ENCODE measurements around the gene TFCP2. TPM values are rescaled to one million over a fixed set of nuclear protein-coding genes. Genes with fewer than 3 reads are reported as not detected.
"Not testable (repeated sequence)": the region's sequence is repeated elsewhere in the genome, so short reads cannot be mapped to it uniquely, and the experiment has no call there.

The TFCP2 gene
- total RNA-seq, 1 donor from 2014 or later: 44.9 TPM

DNA sequence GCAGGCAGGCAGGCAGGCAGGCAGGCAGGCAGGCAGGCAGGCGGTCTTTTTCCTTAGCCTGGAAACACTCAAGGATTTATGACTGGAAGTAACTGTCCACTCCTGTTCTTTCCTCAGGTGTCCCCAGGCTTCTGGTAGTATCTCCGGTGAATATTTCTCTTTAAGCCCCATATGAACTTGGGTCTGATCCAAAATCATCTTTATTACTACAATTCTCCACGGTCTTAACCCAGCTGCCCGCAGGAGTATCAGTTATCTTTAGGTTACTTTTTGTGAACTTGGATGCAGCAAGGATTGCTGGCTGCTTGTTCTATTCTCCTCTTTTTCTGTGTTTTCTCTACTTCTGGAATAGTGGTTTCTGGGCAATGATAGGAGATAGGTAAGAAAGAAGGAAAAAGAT lies 92.8 kb downstream of the TFCP2 start:
- H3K4me1 Mint-ChIP-seq: peaks cover 39% of the 10 kb centered on the region
- H3K36me3 Mint-ChIP-seq: peaks cover 7% of the 10 kb centered on the region
- H3K9me3 Mint-ChIP-seq: no peaks in the 10 kb centered on the region
- no peak for DNase-seq (ENCODE audit: low spot score in 2 of 2, unreplicated experiment in 2 of 2)
- peak overlapping the region; percentile 66 for H3K27ac Mint-ChIP-seq
- H3K4me3 Mint-ChIP-seq: no peak overlapping the region
- no peaks in the 10 kb centered on the region for H3K27me3 Mint-ChIP-seq (ENCODE audit: low read depth)
- TF ChIP-seq CTCF (IDR thresholded peaks at IDR 0.05; ENCODE audit: unreplicated experiment): no peak

DNA sequence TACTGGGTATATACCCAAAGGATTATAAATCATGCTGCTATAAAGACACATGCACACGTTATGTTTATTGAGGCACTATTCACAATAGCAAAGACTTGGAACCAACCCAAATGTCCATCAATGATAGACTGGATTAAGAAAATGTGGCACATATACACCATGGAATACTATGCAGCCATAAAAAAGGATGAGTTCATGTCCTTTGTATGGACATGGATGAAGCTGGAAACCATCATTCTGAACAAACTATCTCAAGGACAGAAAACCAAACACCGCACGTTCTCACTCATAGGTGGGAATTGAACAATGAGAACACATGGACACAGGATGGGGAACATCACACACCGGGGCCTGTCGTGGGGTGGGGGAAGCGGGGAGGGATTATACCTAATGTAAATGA lies 94.1 kb downstream of the TFCP2 start:
- H3K36me3 Mint-ChIP-seq: peaks cover 11% of the 10 kb centered on the region
- H3K4me3 Mint-ChIP-seq; H3K27ac Mint-ChIP-seq; H3K9me3 Mint-ChIP-seq; H3K27me3 Mint-ChIP-seq (ENCODE audit: low read depth); DNase-seq (ENCODE audit: low spot score in 2 of 2, unreplicated experiment in 2 of 2): not testable (repeated sequence)
- peaks cover 39% of the 10 kb centered on the region for H3K4me1 Mint-ChIP-seq

DNA sequence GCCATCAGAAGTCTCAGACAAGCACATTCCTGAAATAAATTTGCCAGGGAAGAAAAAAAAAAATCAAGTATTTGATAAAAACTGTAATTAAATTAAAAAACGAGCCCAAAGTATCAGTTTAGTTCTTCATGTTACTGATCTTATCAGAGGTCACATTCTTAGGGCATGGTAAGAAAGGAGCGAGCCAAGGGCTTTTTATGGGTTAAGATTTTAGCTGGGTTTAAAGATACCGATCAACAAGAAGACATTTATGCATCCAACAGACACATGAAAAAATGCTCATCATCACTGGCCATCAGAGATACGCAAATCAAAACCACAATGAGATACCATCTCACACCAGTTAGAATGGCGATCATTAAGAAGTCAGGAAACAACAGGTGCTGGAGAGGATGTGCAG lies 94.6 kb downstream of the TFCP2 start:
- H3K27ac Mint-ChIP-seq: peak overlapping the region; percentile 73
- H3K27me3 Mint-ChIP-seq (ENCODE audit: low read depth); H3K4me3 Mint-ChIP-seq; H3K9me3 Mint-ChIP-seq; DNase-seq (ENCODE audit: low spot score in 2 of 2, unreplicated experiment in 2 of 2): not testable (repeated sequence)
- H3K36me3 Mint-ChIP-seq: peaks cover 15% of the 10 kb centered on the region
- peaks cover 36% of the 10 kb centered on the region for H3K4me1 Mint-ChIP-seq

DNA sequence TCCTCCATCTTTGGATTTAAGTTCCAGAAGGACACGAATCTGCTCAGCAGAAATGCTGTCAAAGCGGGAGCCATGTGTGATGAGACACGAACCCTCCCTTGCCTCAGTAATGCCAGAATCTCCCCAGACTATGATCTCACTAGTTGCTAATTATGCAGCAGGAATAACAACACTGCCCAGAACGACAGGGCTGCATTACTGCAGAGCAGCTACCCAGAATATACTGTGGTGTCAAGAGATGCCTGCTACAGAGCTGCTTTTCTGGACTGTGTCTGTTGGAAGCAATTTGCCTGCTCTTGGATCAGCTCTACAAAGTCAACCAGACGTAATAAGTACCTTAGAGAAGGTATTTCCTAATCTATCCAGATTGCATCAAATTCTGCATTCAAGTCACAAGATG lies 95.0 kb downstream of the TFCP2 start:
- Mint-ChIP-seq H3K27ac (peak overlapping the region; percentile 73), H3K36me3 (peaks cover 15% of the 10 kb centered on the region), H3K9me3 (no peaks in the 10 kb centered on the region), H3K27me3 (ENCODE audit: low read depth) (no peaks in the 10 kb centered on the region), H3K4me3 (no peak overlapping the region), H3K4me1 (peaks cover 36% of the 10 kb centered on the region)
- TF ChIP-seq CTCF (IDR thresholded peaks at IDR 0.05; ENCODE audit: unreplicated experiment): no peak
- no peak for DNase-seq (ENCODE audit: low spot score in 2 of 2, unreplicated experiment in 2 of 2)

- H3K27me3 Mint-ChIP-seq (ENCODE audit: low read depth): no peaks in the 10 kb centered on the region
- peaks cover 21% of the 10 kb centered on the region for H3K36me3 Mint-ChIP-seq
- TF ChIP-seq CTCF (IDR thresholded peaks at IDR 0.05; ENCODE audit: unreplicated experiment): no peak
- peak overlapping the region; percentile 24 for H3K27ac Mint-ChIP-seq
- no peaks in the 10 kb centered on the region for H3K9me3 Mint-ChIP-seq
- no peak for DNase-seq (ENCODE audit: low spot score in 2 of 2, unreplicated experiment in 2 of 2)
- no peak overlapping the region for H3K4me3 Mint-ChIP-seq
- peaks cover 21% of the 10 kb centered on the region for H3K4me1 Mint-ChIP-seq
Observed at GRCh38 chr12:51076236-51076930, 96.6 kb downstream of the TFCP2 start.

- Mint-ChIP-seq H3K27ac (no peak overlapping the region), H3K27me3 (ENCODE audit: low read depth) (no peaks in the 10 kb centered on the region), H3K36me3 (peaks cover 19% of the 10 kb centered on the region), H3K9me3 (no peaks in the 10 kb centered on the region), H3K4me1 (peaks cover 14% of the 10 kb centered on the region), H3K4me3 (no peak overlapping the region)
- no peak for DNase-seq (ENCODE audit: low spot score in 2 of 2, unreplicated experiment in 2 of 2)
- TF ChIP-seq CTCF (IDR thresholded peaks at IDR 0.05; ENCODE audit: unreplicated experiment): no peak
Observed at GRCh38 chr12:51075390-51075789, 97.5 kb downstream of the TFCP2 start.

DNA sequence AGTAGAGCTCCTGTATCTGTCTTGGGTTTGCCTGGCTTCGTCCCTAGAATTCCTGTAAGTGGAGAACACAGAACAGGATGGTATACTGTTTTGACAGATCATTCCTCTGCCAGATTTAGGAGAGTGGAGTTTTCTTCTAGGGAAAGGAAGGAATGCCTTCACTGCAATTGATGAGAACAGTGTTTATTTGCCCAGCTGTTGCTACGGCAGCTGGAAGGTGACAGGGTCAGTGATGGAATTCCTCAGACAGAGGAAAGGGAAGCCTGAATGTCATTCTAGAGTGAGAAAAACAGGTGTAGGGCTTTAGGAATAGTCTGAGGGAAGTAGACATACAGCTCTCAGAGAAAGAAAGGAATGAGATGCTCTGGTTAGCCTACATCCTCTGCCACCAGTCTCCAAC lies 101.3 kb downstream of the TFCP2 start:
- H3K4me3 Mint-ChIP-seq: no peak overlapping the region
- H3K27me3 Mint-ChIP-seq (ENCODE audit: low read depth): no peaks in the 10 kb centered on the region
- peaks cover 6% of the 10 kb centered on the region for H3K4me1 Mint-ChIP-seq
- DNase-seq (ENCODE audit: low spot score in 2 of 2, unreplicated experiment in 2 of 2): no peak
- no peaks in the 10 kb centered on the region for H3K9me3 Mint-ChIP-seq
- no peak overlapping the region for H3K27ac Mint-ChIP-seq
- no peak for TF ChIP-seq CTCF (IDR thresholded peaks at IDR 0.05; ENCODE audit: unreplicated experiment)
- peaks cover 28% of the 10 kb centered on the region for H3K36me3 Mint-ChIP-seq
